ENCODE results near the gene GLP1R. TPM values are rescaled to one million over a fixed set of nuclear protein-coding genes. Genes with fewer than 3 reads are reported as not detected.

GLP1R gene
- polyA plus RNA-seq, 4 donors, result 0.10 to 0.19 TPM; not detected in 2

DNA sequence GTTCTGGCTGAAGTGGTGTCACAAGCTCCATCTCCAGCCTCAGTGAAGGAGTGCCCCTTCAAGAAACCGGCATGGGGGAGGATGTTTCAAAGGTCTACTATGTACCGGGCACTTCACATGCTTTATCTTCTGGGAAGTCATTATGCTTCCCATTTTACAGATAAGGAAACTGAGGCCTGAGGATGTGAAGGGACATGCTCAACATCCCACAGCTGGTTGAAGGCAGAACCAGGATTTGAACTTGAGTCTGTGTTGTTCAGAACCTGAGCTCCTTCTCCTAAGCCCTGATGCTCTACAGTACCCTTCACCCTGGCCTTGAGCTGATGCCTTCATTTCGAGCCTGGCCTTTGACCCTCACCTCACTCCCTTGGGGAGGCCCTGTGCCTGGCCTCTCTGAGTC is 13.0 kb downstream of the GLP1R start:
- 16 to 52% (median 34%) methylated on average over 3 of the region's 3 CpGs for WGBS, 3 donors
- H3K9me3 ChIP-seq (ENCODE audit: control insufficient read depth in 2 of 2, insufficient read depth in 1 of 2, low read depth in 1 of 2, low read length in 1 of 2), result no peaks in the 10 kb centered on the region
- FAIRE-seq (no peak), DNase-seq (no peak)
- H3K4me3 ChIP-seq (ENCODE audit: low read depth in 1 of 3, low read length in 3 of 3), result no peak overlapping the region
- no peak overlapping the region for H3K27ac ChIP-seq (ENCODE audit: low read depth in 1 of 3, low read length in 2 of 3)
- H3K4me1 ChIP-seq (ENCODE audit: control insufficient read depth in 3 of 3, insufficient read depth in 2 of 3, low read depth in 1 of 3, low read length in 2 of 3), result peaks cover 0 to 38% (median 0%) of the 10 kb centered on the region in 3 donors
- peaks cover 0 to 2% (median 0%) of the 10 kb centered on the region in 3 donors for H3K36me3 ChIP-seq (ENCODE audit: control insufficient read depth in 3 of 3, insufficient read depth in 2 of 3, low read depth in 1 of 3, low read length in 3 of 3)
- H3K27me3 ChIP-seq (ENCODE audit: control insufficient read depth in 3 of 3, insufficient read depth in 3 of 3, low read length in 3 of 3), result no peaks in the 10 kb centered on the region

DNA sequence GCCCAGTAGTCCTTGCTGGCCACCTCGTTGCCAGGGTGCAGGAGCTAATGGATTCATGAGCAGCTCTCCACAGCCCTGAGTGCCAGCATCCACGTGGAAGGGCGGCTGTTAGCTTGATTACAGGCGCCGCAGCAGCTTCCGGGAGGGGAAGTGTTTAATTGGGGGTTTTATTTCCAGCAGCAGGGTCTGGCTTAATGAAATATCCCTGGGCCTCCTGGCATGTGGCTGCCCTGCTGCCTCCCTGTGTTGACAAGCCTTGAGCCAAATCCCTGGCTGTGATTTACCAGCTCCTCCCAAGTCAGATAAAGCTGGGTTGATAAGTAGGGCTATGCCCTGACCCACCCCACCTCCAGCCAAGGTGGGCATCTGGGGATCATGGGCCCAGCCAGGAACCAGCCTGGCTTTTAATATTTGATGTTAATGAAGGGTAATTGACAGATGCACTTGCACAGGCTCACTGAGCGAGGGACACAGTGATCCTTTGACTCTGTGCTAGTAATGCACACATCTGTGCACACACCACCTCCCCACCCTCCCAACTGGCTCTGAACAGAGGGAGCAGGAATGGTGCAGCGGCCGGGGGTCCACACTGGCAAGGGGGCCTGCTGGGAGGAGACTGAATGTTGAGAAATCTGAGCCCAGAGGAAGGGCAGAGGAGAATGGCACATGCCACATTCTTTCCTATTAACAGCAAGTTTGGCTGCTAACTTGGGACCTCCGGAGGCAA is 13.6 kb downstream of the GLP1R start:
- Histone ChIP-seq H3K27me3 (ENCODE audit: control insufficient read depth in 3 of 3, insufficient read depth in 3 of 3, low read length in 3 of 3) (no peaks in the 10 kb centered on the region), H3K27ac (ENCODE audit: low read depth in 1 of 3, low read length in 2 of 3) (no peak overlapping the region), H3K4me3 (ENCODE audit: low read depth in 1 of 3, low read length in 3 of 3) (no peak overlapping the region), H3K36me3 (ENCODE audit: control insufficient read depth in 3 of 3, insufficient read depth in 2 of 3, low read depth in 1 of 3, low read length in 3 of 3) (peaks cover 0 to 2% (median 0%) of the 10 kb centered on the region in 3 donors), H3K4me1 (ENCODE audit: control insufficient read depth in 3 of 3, insufficient read depth in 2 of 3, low read depth in 1 of 3, low read length in 2 of 3) (peaks cover 0 to 38% (median 0%) of the 10 kb centered on the region in 3 donors), H3K9me3 (ENCODE audit: control insufficient read depth in 2 of 2, insufficient read depth in 1 of 2, low read depth in 1 of 2, low read length in 1 of 2) (no peaks in the 10 kb centered on the region)
- DNase-seq (no peak), FAIRE-seq (no peak)
- 36 to 53% (median 37%) methylated on average over 10 of the region's 10 CpGs for WGBS, 3 donors

- DNase-seq (peak; percentile 54 to 76), FAIRE-seq (no peak)
- Histone ChIP-seq H3K4me1 (ENCODE audit: control insufficient read depth in 3 of 3, insufficient read depth in 2 of 3, low read depth in 1 of 3, low read length in 2 of 3) (peaks cover 0 to 38% (median 0%) of the 10 kb centered on the region in 3 donors), H3K9me3 (ENCODE audit: control insufficient read depth in 2 of 2, insufficient read depth in 1 of 2, low read depth in 1 of 2, low read length in 1 of 2) (no peaks in the 10 kb centered on the region), H3K4me3 (ENCODE audit: low read depth in 1 of 3, low read length in 3 of 3) (no peak overlapping the region), H3K27ac (ENCODE audit: low read depth in 1 of 3, low read length in 2 of 3) (peak overlapping the region in 1 of 3 donors; percentile 54), H3K27me3 (ENCODE audit: control insufficient read depth in 3 of 3, insufficient read depth in 3 of 3, low read length in 3 of 3) (no peaks in the 10 kb centered on the region), H3K36me3 (ENCODE audit: control insufficient read depth in 3 of 3, insufficient read depth in 2 of 3, low read depth in 1 of 3, low read length in 3 of 3) (peaks cover 0 to 2% (median 0%) of the 10 kb centered on the region in 3 donors)
- WGBS, 3 donors, result 11 to 30% (median 14%) methylated on average over 1 of the region's 1 CpG
Measured at GRCh38 chr6:39063526-39063925, 14.9 kb downstream of the GLP1R start.

DNA sequence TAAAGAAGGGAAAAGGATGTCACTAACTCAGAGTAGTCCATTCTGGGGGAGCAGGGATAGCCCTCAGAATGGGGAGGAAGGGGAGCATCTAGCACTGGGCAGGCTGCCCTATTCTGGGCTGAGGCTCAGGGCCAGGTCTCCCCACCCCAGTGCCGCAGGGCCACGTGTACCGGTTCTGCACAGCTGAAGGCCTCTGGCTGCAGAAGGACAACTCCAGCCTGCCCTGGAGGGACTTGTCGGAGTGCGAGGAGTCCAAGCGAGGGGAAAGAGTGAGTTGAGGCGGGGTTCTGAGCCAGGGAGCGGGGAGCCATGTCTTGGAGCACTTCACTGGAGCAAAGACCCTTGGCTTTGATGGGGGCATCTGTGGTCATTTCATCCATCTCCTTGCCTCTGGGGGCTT is 17.0 kb downstream of the GLP1R start:
- Histone ChIP-seq H3K27ac (ENCODE audit: low read depth in 1 of 3, low read length in 2 of 3) (no peak overlapping the region), H3K9me3 (ENCODE audit: control insufficient read depth in 2 of 2, insufficient read depth in 1 of 2, low read depth in 1 of 2, low read length in 1 of 2) (no peaks in the 10 kb centered on the region), H3K27me3 (ENCODE audit: control insufficient read depth in 3 of 3, insufficient read depth in 3 of 3, low read length in 3 of 3) (no peaks in the 10 kb centered on the region), H3K4me1 (ENCODE audit: control insufficient read depth in 3 of 3, insufficient read depth in 2 of 3, low read depth in 1 of 3, low read length in 2 of 3) (peaks cover 0 to 34% (median 0%) of the 10 kb centered on the region in 3 donors), H3K36me3 (ENCODE audit: control insufficient read depth in 3 of 3, insufficient read depth in 2 of 3, low read depth in 1 of 3, low read length in 3 of 3) (no peaks in the 10 kb centered on the region), H3K4me3 (ENCODE audit: low read depth in 1 of 3, low read length in 3 of 3) (no peak overlapping the region)
- no peak for FAIRE-seq
- DNase-seq, result no peak
- 85 to 95% (median 90%) methylated on average over 8 of the region's 8 CpGs for WGBS, 3 donors

- Histone ChIP-seq H3K4me1 (ENCODE audit: control insufficient read depth in 3 of 3, insufficient read depth in 2 of 3, low read depth in 1 of 3, low read length in 2 of 3) (peaks cover 0 to 11% (median 0%) of the 10 kb centered on the region in 3 donors), H3K27me3 (ENCODE audit: control insufficient read depth in 3 of 3, insufficient read depth in 3 of 3, low read length in 3 of 3) (no peaks in the 10 kb centered on the region), H3K36me3 (ENCODE audit: control insufficient read depth in 3 of 3, insufficient read depth in 2 of 3, low read depth in 1 of 3, low read length in 3 of 3) (no peaks in the 10 kb centered on the region), H3K9me3 (ENCODE audit: control insufficient read depth in 2 of 2, insufficient read depth in 1 of 2, low read depth in 1 of 2, low read length in 1 of 2) (no peaks in the 10 kb centered on the region), H3K27ac (ENCODE audit: low read depth in 1 of 3, low read length in 2 of 3) (no peak overlapping the region), H3K4me3 (ENCODE audit: low read depth in 1 of 3, low read length in 3 of 3) (no peak overlapping the region)
- FAIRE-seq (no peak), DNase-seq (no peak)
- 74 to 83% (median 77%) methylated on average over 7 of the region's 7 CpGs for WGBS, 3 donors
Measured at GRCh38 chr6:39068391-39068790, 19.8 kb downstream of the GLP1R start.

DNA sequence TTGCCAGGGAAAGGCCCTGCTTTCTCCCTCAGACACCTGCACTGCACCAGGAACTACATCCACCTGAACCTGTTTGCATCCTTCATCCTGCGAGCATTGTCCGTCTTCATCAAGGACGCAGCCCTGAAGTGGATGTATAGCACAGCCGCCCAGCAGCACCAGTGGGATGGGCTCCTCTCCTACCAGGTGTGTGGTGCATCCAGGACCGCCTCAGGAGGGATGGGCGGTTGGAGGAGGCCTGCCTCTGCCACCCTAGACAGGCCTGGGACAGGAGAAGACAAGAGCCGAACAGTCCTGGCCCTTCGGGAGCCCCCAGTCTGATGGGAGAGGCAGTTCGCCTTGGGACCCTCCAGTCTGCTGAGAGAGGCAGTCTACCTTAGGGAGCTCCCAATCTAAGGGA is 24.2 kb downstream of the GLP1R start:
- WGBS, 3 donors, result 95 to 96% (median 95%) methylated on average over 9 of the region's 9 CpGs
- Histone ChIP-seq H3K27me3 (ENCODE audit: control insufficient read depth in 3 of 3, insufficient read depth in 3 of 3, low read length in 3 of 3) (no peaks in the 10 kb centered on the region), H3K36me3 (ENCODE audit: control insufficient read depth in 3 of 3, insufficient read depth in 2 of 3, low read depth in 1 of 3, low read length in 3 of 3) (no peaks in the 10 kb centered on the region), H3K4me3 (ENCODE audit: low read depth in 1 of 3, low read length in 3 of 3) (no peak overlapping the region), H3K4me1 (ENCODE audit: control insufficient read depth in 3 of 3, insufficient read depth in 2 of 3, low read depth in 1 of 3, low read length in 2 of 3) (no peaks in the 10 kb centered on the region), H3K9me3 (ENCODE audit: control insufficient read depth in 2 of 2, insufficient read depth in 1 of 2, low read depth in 1 of 2, low read length in 1 of 2) (no peaks in the 10 kb centered on the region), H3K27ac (ENCODE audit: low read depth in 1 of 3, low read length in 2 of 3) (no peak overlapping the region)
- FAIRE-seq, result no peak
- DNase-seq, result no peak

- FAIRE-seq, result no peak
- no peaks in the 10 kb centered on the region for H3K27me3 ChIP-seq (ENCODE audit: control insufficient read depth in 3 of 3, insufficient read depth in 3 of 3, low read length in 3 of 3)
- no peak for DNase-seq
- H3K9me3 ChIP-seq (ENCODE audit: control insufficient read depth in 2 of 2, insufficient read depth in 1 of 2, low read depth in 1 of 2, low read length in 1 of 2), result no peaks in the 10 kb centered on the region
- no peak overlapping the region for H3K27ac ChIP-seq (ENCODE audit: low read depth in 1 of 3, low read length in 2 of 3)
- no peak overlapping the region for H3K4me3 ChIP-seq (ENCODE audit: low read depth in 1 of 3, low read length in 3 of 3)
- no peaks in the 10 kb centered on the region for H3K4me1 ChIP-seq (ENCODE audit: control insufficient read depth in 3 of 3, insufficient read depth in 2 of 3, low read depth in 1 of 3, low read length in 2 of 3)
- 86 to 94% (median 89%) methylated on average over 15 to 17 of the region's 17 CpGs for WGBS, 3 donors
- no peaks in the 10 kb centered on the region for H3K36me3 ChIP-seq (ENCODE audit: control insufficient read depth in 3 of 3, insufficient read depth in 2 of 3, low read depth in 1 of 3, low read length in 3 of 3)
Measured at GRCh38 chr6:39073471-39074355, 25.1 kb downstream of the GLP1R start.

DNA sequence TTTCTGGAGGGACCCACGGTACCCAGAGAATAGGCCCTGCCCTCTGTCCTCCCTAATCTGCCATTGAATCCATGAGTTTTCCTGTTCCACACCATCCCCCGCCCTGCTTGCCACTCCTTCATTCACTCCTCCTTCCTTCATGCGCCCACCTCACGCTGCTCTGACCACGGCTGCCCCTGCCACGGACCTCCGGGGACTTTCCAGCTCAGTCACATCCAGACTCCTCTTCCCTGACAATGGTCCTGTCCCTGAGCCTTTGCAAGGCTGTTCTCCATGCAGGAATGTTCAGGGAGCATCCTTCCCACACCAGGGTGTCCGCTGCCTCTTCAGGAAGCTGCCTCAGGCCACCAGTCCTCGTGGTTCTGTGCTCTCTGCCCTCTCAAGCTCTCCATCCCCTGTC is 25.9 kb downstream of the GLP1R start:
- DNase-seq (no peak), FAIRE-seq (no peak)
- no peaks in the 10 kb centered on the region for H3K4me1 ChIP-seq (ENCODE audit: control insufficient read depth in 3 of 3, insufficient read depth in 2 of 3, low read depth in 1 of 3, low read length in 2 of 3)
- H3K4me3 ChIP-seq (ENCODE audit: low read depth in 1 of 3, low read length in 3 of 3), result no peak overlapping the region
- no peak overlapping the region for H3K27ac ChIP-seq (ENCODE audit: low read depth in 1 of 3, low read length in 2 of 3)
- no peaks in the 10 kb centered on the region for H3K9me3 ChIP-seq (ENCODE audit: control insufficient read depth in 2 of 2, insufficient read depth in 1 of 2, low read depth in 1 of 2, low read length in 1 of 2)
- H3K36me3 ChIP-seq (ENCODE audit: control insufficient read depth in 3 of 3, insufficient read depth in 2 of 3, low read depth in 1 of 3, low read length in 3 of 3), result no peaks in the 10 kb centered on the region
- H3K27me3 ChIP-seq (ENCODE audit: control insufficient read depth in 3 of 3, insufficient read depth in 3 of 3, low read length in 3 of 3), result peaks cover 0 to 3% (median 0%) of the 10 kb centered on the region in 3 donors
- 81 to 87% (median 81%) methylated on average over 9 of the region's 9 CpGs for WGBS, 3 donors

Data from small intestine (tissue), 7 donors.